NOMO-1 (cell line): Measurements from ENCODE around the gene BTBD1.
"Not testable (repeated sequence)": the region's sequence is repeated elsewhere in the genome, so short reads cannot be mapped to it uniquely, and the experiment has no call there.

Experiments
- DNase-seq, 2 experiments: peaks; one replicate each; lab custom pipeline; 2025; ENCODE audit not compliant: unreplicated experiment in 2 of 2; lab: John Stamatoyannopoulos, UW

The BTBD1 gene

DNA sequence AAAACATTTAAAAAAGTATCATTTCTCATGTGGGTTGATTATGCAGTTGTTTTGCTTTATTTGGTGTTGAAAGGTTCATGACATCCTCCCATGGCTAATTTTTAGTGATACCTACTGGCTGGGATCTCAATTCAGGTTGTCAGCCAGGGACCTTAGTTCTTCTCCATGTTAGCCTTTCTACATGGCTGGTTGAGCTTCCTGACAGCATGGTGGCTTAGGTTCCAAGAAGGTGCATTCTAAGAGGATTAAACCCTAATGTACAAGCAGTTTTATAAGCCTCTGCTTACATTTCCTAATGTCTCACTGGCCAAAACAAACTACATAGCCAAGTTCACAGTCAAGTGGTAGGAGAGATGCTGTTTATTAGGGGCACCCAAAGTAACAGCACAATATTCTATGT is 31.0 kb upstream of the BTBD1 start:
- no peak for DNase-seq

DNA sequence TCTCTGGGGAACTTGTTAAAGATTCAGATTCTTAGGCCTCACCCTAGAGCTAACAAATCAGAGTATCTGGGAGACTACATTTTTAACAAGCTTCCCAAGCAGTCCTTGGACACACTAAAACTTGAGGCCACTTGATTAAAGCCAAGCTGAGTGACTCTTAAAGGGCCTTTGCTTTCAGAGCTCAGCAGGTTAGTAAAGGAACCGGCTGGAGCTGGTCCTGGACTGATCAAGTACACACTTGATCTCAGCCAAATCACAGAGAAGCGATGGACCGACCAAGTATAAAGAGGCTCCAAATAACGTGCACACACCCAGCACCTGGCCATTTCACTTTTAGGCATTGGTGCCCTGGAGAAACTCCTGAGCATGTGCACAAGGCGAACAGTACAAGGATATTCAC is 27.5 kb upstream of the BTBD1 start:
- DNase-seq: no peak

DNA sequence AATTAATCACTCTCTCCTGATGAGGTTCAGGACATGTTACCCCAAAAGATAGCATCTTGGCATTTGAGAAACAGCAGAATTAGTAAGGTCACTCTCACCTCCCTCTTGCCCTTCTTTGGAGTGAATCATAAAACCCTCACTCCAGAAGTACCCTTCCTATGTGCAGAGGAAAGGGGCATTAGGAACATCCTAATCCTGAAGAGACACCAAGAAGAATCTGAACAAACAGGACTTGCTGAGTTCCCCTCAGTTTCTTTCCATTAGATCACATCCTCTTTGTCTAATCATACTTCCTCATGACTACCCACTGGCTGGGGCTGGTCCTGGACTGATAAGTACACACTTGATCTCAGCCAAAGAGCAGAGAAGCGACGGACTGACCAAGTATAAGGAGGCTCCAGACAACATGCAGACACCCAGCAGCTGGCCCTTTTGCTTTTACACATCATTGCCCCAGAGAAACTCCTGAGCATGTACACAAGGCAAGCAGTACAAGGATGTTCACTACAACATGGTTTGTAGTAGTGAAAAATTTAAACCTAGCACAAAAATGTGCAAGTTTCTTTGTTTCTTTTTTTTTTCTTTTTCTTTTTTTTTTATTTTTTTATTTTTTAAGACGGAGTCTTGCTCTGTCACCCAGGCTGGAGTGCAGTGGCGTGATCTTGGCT is 25.4 kb upstream of the BTBD1 start:
- DNase-seq: peak; percentile 49 to 87

DNA sequence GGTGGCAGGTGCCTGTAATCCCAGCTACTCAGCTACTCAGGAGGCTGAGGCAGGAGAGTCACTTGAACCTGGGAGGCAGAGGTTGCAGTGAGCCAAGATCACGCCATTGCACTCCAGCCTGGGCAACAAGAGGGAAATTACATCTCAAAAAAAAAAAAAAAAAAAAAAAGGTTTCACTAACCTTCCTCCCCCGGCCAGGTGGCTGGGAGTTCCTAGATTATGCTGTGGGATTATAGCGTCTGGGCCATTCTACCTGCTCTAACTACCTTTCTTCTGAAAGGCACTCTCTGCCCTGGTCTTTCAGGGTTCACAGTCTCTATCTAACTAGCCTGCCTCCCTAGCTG is 24.9 kb upstream of the BTBD1 start:
- not testable (repeated sequence) for DNase-seq

DNA sequence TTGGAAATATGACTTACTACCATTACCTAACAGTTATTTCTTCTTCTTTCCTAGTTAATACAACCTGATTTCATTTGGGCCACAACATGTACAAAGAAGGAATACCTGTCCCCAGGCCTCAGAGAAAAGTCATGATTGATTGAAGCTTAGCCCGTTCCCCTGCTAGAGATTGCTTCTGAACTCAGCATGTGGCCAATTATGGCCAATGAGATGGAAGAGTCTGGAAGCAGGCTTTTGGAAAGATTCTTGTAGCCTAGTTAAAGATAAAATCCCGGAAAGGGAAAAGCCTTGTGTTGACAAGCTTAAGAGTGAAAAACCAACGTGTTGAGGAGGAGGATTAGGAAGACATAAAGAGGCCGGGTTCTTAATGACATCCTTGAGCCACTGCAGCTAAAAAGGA is 23.4 kb upstream of the BTBD1 start:
- no peak for DNase-seq

DNA sequence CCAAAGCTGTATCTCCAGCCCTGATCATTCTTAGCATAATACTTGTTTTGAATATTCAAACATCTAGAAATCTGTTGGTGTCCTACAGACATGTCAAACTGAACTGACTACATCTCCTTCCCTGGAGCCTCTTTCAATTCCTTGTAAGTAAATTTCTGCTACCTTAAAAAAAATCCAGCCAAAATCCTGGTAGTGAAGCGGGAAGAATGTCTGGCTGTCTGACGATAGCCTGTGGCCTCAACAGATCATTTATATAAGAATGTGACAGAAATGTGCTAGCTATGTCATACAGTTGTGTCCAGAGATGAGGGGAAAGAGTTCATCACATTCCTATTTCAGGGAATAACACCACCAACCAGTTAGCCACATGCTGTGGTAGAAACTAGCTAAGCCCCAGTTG is 21.8 kb upstream of the BTBD1 start:
- DNase-seq: no peak

DNA sequence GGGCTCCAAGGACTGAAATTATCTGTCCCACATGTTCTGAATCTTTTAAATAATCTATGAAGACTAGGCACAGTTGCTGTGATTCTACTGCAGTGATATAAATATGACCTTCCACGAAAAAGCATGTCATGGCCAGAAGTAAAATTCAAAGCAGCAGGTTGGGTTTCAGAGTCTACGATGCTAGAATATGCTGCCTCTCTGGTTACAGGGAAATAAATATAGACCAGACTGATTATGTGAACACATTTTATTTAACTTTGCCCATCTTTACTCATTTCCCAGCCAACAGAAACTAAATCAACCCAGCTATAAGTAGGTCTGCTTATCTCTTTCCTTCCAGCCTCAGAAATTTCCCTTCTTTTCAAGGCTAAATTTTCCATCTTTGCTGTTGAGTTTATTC is 20.5 kb upstream of the BTBD1 start:
- no peak for DNase-seq

DNA sequence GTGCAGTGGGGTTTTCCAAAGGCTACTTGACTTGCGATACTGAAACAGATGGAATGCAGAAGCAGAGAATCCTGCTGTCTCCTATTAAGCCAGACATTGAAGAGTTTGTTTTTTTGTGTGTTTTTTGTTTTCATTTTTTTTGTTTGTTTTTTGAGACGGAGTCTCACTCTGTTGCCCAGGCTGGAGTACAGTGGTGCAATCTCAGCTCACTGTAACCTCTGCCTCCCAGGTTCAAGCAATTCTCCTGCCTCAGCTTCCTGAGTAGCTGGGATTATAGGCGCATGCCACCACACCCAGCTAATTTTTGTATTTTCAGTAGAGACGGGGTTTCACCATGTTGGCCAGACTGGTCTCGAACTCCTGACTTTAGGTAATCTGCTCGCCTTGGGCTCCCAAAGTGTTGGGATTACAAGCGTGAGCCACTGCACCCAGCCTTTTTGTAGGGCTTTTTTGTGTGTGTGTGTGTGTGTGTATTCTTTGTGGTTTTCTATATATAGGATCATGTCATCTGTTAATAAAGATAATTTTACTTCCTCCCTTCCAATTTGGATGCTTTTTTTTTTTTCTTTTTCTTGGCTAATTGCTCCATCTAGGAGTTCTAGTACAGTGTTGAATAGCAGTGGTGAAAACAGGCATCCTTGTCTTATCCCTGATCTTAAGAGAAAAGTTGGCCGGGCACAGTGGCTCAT is 19.0 kb upstream of the BTBD1 start:
- not testable (repeated sequence) for DNase-seq

DNA sequence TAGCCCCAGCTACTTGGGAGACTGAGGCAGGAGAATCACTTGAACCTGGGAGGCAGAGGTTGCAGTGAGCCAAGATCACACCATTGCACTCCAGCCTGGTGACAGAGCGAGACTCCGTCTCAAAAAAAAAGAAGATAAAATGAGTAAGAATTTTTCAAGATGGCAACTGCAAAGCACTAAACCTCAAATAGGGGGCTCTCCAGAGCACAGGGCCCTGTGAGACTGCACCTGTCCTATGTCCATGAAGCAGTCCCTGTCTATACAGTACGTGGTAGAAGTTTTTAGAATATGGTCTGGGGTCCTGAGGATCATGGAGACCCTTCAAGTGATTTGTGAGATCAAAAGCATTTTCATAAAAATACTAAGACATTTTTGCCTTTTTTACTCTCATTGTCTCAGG is 18.4 kb upstream of the BTBD1 start:
- not testable (repeated sequence) for DNase-seq

DNA sequence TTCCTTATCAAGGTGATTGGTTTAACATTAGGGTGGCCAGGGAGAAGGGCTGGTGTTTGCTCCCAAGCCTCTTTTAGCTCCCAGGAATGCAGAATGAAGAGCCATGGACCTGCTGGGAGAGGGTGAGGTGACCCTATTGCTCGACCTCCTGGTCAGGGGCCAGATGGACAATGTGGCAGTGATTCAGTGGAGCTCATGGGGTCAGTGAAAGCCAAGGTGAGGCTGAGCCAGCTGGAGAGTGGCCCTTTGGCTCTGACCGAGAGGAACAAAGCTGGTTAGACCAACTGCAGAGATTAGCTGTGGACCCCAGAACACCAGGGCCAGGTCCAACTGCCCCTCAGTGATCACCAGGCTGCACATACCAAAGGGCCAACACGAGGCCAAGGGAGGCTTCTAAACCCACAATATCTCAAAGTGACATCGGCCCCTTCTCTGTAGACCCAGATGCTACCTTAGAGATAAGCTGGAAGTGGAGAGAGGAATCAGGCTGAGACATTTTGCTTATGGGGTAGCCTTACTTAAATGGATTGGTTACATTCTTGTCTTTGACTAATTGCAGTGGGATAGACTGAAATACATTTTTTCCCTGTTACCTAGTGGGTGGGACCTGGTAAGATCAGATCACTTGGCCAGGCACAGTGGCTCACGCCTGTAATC is 15.8 kb upstream of the BTBD1 start:
- no peak for DNase-seq

DNA sequence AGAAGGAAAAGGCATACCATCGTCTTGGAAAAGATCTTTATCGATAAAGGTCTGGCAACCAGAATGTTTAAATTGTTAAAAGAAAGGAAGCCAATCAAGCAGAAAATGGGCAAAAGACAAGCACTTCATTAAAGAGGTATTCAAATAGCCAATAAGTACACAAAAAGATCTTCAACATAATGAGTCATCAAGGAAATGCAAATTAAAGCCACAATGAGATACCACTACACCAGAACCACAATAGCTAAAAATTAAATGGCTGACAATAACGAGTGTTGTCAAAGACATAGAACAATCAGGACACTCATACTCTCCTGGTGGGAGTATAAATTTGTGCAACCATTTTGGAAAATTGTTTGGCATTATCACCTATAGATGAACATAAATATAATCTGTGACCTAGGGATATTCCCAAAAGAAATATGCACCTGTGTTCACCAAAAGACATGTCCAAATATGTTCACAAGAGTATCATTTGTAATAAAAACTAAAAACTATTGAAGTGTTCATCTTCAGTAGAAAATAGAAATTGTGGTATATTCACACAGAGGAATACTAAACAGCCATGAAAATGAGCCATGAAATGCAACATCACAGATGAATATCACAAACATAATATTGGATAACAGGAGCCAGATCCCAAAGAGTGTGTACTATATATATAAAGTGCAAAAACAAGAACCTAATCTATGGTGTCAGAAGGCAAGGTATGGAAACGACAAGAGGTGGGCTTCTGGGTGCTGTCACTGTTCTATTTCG is 14.4 kb upstream of the BTBD1 start:
- no peak for DNase-seq

DNA sequence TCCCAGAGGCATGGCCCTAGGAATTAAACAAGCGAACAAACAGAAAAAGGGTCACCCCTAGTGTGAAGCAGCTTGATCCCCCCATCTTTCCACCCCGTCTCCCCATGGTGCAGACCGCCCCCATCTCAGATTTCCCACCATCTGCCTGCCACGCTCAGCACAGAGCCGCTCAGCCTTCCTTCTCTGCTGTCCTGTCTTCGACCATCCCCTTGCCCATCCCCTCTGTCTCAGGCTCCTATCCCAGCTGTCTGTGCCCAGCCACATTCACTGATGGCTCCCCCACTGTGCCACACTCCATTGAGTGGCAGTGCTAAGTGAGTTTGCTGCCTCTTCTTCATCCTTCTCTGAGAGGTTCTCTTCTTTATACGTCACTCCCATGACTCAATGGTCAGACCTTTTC is 11.7 kb upstream of the BTBD1 start:
- DNase-seq: no peak

DNA sequence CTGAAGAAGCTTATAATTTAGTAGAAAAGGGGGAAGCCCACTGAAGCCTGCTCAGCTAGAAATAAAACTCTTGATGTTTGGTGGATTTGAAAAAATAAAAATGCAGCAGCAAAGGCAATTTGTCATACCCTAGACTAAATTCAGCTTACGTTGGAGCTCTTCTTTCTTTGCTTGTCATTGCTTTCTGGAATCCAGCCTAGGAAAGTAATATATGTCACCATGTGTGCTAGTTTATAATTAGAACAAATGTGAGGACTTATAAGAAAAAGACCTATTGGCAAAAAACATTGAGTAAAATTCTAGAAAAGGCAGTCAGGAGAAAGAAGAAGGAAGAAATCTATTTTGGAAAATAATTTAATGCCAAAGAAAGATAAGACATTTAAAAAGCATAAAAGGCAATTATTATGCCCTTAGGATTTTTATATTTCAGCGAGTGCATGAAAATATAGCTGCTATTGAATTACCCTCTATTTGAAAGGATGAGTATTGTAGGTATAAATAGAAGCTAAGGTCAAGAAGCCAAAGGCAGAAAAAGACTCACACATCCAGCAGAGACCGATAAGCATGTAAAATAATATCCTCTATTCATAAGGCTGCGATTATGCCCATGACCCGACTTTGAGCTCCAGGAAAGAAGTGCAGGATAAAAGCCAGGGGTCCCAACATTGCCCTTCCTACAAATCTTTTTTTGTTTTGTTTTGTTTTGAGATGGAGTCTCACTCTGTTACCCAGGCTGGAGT is 10.6 kb upstream of the BTBD1 start:
- DNase-seq: no peak

DNA sequence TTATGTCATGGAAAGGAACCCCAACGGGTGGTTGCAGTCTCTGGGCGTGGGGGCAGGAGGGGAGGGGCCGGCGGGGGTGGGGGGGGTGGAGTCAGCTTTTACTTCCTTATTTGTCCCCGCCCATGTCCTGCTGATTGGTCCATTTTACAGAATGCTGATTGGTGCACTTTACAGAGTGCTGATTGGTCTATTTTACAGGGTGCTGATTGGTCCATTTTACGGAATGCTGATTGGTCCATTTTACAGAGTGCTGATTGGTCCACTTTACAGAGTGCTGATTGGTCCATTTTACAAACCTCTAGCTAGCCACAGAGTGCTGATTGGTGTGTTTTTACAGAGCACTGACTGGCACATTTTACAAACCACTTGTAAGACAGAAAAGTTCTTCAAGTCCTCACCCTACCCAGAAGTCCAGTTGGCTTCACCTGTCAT is 2.2 kb upstream of the BTBD1 start:
- not testable (repeated sequence) for DNase-seq

DNA sequence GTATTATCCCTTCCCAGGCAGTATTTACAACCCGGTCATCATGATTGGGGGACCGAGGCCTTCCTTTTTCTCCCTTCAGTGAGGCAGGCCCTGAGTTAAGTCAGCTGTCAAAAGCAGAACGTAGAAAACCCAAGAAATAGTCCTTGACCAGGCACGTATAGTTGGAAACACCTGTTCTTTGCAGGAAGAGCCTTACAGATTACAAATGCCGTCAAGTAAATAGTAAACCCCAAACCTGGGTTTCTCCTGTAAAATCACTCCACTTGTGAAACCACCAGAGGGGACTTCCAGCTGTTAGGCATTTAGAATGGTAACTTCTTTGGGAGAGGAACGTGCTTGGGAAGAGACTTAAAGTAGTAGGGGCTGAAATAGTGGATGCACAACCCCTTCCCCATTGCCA is 1.0 kb upstream of the BTBD1 start:
- no peak for DNase-seq

DNA sequence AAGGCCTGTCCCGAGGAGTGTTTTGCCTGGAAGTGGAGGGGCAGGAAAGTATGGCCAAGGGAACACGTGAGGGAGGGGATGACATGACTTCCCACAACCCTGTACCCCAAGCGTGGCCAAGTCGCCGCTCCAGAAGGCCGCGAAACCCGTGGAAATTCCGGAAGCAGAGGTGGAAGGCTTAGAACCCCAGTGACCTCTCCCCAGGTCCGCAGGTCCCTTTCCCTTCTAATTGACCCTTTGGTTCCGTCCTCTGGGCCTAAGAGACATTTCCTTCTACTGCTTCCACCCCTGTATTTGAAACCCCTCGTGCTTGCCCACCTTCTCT is 548 bp upstream of the BTBD1 start:
- DNase-seq: no peak

DNA sequence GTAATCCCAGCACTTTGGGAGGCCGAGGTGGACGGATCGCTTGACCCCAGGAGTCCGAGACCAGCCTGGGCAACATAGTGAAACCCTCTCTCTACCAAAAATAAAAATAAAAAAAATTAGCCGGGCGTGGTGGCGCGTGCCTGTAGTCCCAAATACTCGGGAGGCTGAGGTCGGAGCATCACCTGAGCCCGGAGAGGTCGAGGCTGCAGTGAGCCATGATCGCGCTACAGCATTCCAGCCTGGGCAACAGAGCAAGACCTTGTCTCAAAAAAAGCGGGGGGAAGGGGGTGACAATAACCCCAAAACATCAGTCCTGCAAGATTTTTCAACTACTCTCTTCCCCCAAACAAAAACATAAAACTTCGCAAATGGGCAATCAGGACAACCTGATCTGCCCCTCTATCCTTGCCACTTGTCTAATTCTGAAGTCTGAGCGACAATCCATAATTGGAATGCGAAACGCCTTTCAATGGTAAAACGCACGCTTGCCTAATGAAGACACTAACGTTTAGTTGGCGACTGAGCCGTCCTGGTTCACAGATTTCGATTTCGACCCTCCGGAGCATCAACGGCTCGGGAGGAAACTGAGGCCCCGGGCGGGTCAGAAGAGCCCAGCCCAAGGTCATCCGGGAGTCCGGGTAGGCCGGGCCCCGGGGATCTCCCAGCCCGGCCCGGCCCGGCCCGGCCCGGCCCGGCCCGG is 868 bp downstream of the BTBD1 start:
- no peak for DNase-seq

DNA sequence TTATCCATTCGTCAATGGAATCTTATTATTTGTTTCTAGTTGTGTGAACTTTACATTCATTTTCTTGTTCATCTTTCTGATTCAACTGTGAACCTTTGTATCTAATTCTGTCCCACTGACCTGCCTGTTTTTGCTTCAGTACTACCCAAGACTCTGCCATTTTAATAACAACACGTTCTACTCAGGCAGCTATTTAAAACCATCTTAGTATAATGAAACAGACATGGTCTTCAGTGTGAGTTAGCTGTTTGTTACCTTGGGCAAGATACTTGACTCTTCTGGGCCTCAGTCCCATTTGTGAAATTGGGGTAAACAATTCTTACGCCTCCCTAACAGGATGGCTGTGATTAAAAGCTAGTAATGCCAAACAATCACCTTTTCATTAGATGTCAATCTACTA is 1.6 kb downstream of the BTBD1 start:
- DNase-seq: no peak

DNA sequence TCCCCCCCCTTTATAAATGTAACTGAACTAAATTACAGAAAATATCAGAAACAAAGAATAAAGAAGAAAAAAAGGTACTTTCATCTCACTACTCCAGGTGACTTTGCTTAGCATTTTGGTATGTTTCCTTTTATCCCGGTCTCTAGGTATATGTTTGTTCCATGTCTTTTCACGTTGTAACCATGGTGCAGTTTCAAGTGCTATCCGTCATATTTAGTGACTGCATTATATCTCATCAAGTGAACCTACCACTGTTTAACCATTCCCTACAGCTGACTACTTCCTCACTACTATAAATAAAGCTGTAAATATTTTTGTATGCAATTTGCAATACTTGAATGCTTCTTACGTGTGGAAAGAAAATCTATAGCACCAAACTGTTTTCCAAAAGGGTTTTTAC is 2.2 kb downstream of the BTBD1 start:
- DNase-seq: no peak

DNA sequence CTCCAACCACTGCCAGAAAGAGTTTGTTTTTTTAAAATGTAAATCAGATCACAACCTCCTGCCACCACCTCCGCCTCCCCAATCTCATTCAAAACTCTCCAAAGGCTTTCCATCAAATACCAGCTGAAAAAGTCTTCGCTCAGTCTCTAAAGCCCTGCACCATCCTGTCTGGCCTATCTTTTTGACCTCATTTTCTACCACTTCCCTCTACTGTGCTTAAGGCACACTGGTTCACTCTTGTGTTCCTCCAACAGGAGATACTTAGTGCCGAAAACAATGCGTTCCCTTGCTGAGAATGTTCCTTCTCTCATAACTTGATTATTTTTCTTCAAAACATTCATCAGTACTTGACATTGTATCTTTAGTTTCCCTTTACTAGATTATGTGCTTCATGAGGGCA is 3.5 kb downstream of the BTBD1 start:
- no peak for DNase-seq
